ENCODE data around the gene DHX58. TPM values are rescaled to one million over a fixed set of nuclear protein-coding genes. Genes with fewer than 3 reads are reported as not detected.
A peak's percentile ranks its signal among the peaks of the same experiment; 100 is the strongest.

DHX58 gene
- total and polyA plus RNA-seq, 4 donors, result 4.0 to 21.9 (median 12.2) TPM

DNA sequence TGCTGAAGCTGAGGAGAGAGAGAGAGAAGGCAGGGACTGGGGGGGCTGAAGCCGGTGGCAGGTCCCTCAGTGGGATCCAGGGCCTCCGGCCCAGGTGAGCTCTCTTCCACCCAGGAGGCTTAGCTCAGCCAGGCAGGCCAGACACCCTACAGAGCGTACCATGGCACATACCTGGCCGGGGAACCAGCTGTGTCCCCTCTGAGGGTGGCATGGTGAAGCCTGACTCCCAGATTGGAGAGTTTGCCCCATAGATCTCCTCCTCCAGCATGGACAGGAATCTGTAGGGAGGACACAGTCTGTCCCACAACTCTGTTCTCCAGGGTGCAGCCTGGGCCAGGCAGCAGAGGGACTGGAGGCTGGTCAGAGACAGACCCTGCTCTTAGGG, 5.6 kb upstream of the DHX58 start:
- no peaks in the 10 kb centered on the region for H3K27me3 ChIP-seq (ENCODE audit: control insufficient read depth in 4 of 4, insufficient read depth in 4 of 4, low read length in 3 of 4)
- TF ChIP-seq FOXA2 (IDR thresholded peaks at IDR 0.05) (no peak), RXRA (IDR thresholded peaks at IDR 0.05) (no peak), ATF3 (IDR thresholded peaks at IDR 0.05) (no peak), NR2F2 (IDR thresholded peaks at IDR 0.05) (no peak), JUND (IDR thresholded peaks at IDR 0.05) (no peak), GABPA (IDR thresholded peaks at IDR 0.05 in 1 of 2, conservative IDR thresholded peaks at IDR 0.05 in 1 of 2) (no peak), HNF4A (conservative IDR thresholded peaks at IDR 0.05) (no peak), TAF1 (conservative IDR thresholded peaks at IDR 0.05) (no peak), HNF4G (IDR thresholded peaks at IDR 0.05) (no peak), FOXA1 (IDR thresholded peaks at IDR 0.05) (no peak), RAD21 (IDR thresholded peaks at IDR 0.05) (no peak)
- TF ChIP-seq, protein P1, sequence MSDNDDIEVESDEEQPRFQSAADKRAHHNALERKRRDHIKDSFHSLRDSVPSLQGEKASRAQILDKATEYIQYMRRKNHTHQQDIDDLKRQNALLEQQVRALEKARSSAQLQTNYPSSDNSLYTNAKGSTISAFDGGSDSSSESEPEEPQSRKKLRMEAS (IDR thresholded peaks at IDR 0.05), result no peak
- TF ChIP-seq, protein P2, sequence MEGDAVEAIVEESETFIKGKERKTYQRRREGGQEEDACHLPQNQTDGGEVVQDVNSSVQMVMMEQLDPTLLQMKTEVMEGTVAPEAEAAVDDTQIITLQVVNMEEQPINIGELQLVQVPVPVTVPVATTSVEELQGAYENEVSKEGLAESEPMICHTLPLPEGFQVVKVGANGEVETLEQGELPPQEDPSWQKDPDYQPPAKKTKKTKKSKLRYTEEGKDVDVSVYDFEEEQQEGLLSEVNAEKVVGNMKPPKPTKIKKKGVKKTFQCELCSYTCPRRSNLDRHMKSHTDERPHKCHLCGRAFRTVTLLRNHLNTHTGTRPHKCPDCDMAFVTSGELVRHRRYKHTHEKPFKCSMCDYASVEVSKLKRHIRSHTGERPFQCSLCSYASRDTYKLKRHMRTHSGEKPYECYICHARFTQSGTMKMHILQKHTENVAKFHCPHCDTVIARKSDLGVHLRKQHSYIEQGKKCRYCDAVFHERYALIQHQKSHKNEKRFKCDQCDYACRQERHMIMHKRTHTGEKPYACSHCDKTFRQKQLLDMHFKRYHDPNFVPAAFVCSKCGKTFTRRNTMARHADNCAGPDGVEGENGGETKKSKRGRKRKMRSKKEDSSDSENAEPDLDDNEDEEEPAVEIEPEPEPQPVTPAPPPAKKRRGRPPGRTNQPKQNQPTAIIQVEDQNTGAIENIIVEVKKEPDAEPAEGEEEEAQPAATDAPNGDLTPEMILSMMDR (IDR thresholded peaks at IDR 0.05; ENCODE audit: low read depth, low read length, missing input control), result no peak
- 94% methylated on average over 4 of the region's 4 CpGs for WGBS
- DNase-seq (ENCODE audit: low spot score), result no peak
- no peak overlapping the region for H3K9ac ChIP-seq (ENCODE audit: low read depth in 1 of 2, low read length in 2 of 2)
- H3K9me3 ChIP-seq (ENCODE audit: control insufficient read depth in 4 of 4, low read length in 3 of 4), result no peaks in the 10 kb centered on the region
- H3K36me3 ChIP-seq (ENCODE audit: control insufficient read depth in 4 of 4, insufficient read depth in 3 of 4, low read depth in 1 of 4, low read length in 3 of 4), result peaks cover 0 to 13% (median 7%) of the 10 kb centered on the region in 4 donors
- H3K4me1 ChIP-seq (ENCODE audit: control insufficient read depth in 4 of 4, insufficient read depth in 4 of 4, low read length in 3 of 4), result peaks cover 8 to 32% (median 22%) of the 10 kb centered on the region in 4 donors
- H3K4me3 ChIP-seq (ENCODE audit: low read depth in 1 of 3, low read length in 3 of 3), result no peak overlapping the region
- no peak overlapping the region for H3K27ac ChIP-seq (ENCODE audit: low read depth in 1 of 2, low read length in 2 of 2)

DNA sequence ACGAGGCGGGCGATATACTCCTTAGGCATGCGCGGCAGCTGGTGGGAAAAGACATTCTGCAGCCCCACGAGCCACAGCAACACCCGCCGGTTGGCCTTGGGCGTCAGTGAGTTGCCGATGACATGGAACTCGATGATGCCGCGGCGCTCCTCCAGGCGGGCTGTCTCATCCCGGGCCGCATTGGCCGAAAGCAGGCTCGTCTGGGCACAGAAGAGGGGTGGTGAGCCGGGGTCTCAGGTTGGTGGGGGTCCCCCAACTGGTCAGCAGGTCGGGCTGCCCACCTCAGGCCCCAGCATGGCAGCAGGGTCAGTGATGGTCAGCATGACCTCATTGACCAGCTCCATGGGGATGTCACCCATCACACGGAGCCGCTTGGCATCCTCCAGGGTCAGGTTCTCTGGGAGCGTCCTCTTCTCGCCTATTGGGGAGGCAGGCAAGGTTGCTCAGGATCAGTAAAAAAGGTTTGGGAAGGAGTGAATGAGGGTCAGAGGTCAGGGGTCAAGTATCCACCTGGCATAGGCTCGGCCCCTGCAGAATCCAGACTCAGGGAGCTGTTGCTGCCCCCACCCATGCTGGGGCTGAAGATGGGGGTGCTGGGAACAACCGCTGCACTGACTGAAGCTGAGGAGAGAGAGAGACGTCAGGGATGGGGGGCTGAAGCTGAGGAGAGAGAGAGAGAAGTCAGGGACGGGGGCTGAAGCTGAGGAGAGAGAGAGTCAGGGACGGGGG, 5.0 kb upstream of the DHX58 start:
- Histone ChIP-seq H3K9ac (ENCODE audit: low read depth in 1 of 2, low read length in 2 of 2) (no peak overlapping the region), H3K27ac (ENCODE audit: low read depth in 1 of 2, low read length in 2 of 2) (no peak overlapping the region), H3K36me3 (ENCODE audit: control insufficient read depth in 4 of 4, insufficient read depth in 3 of 4, low read depth in 1 of 4, low read length in 3 of 4) (peaks cover 0 to 13% (median 7%) of the 10 kb centered on the region in 4 donors), H3K4me3 (ENCODE audit: low read depth in 1 of 3, low read length in 3 of 3) (no peak overlapping the region), H3K27me3 (ENCODE audit: control insufficient read depth in 4 of 4, insufficient read depth in 4 of 4, low read length in 3 of 4) (no peaks in the 10 kb centered on the region), H3K4me1 (ENCODE audit: control insufficient read depth in 4 of 4, insufficient read depth in 4 of 4, low read length in 3 of 4) (peaks cover 9 to 32% (median 25%) of the 10 kb centered on the region in 4 donors), H3K9me3 (ENCODE audit: control insufficient read depth in 4 of 4, low read length in 3 of 4) (no peaks in the 10 kb centered on the region)
- TF ChIP-seq YY1 (IDR thresholded peaks at IDR 0.05) (no peak), JUND (IDR thresholded peaks at IDR 0.05) (no peak), GABPA (IDR thresholded peaks at IDR 0.05 in 1 of 2, conservative IDR thresholded peaks at IDR 0.05 in 1 of 2) (no peak)
- WGBS, result 90% methylated on average over 30 of the region's 30 CpGs
- DNase-seq (ENCODE audit: low spot score), result no peak

GRCh38 chr17:42116705-42117396, 4.3 kb upstream of the DHX58 start:
- Histone ChIP-seq H3K4me1 (ENCODE audit: control insufficient read depth in 4 of 4, insufficient read depth in 4 of 4, low read length in 3 of 4) (peaks cover 7 to 30% (median 22%) of the 10 kb centered on the region in 4 donors), H3K9ac (ENCODE audit: low read depth in 1 of 2, low read length in 2 of 2) (no peak overlapping the region), H3K36me3 (ENCODE audit: control insufficient read depth in 4 of 4, insufficient read depth in 3 of 4, low read depth in 1 of 4, low read length in 3 of 4) (peaks cover 0 to 13% (median 7%) of the 10 kb centered on the region in 4 donors), H3K4me3 (ENCODE audit: low read depth in 1 of 3, low read length in 3 of 3) (no peak overlapping the region), H3K27me3 (ENCODE audit: control insufficient read depth in 4 of 4, insufficient read depth in 4 of 4, low read length in 3 of 4) (no peaks in the 10 kb centered on the region), H3K9me3 (ENCODE audit: control insufficient read depth in 4 of 4, low read length in 3 of 4) (no peaks in the 10 kb centered on the region), H3K27ac (ENCODE audit: low read depth in 1 of 2, low read length in 2 of 2) (no peak overlapping the region)
- peak; percentile 78 for DNase-seq (ENCODE audit: low spot score)
- WGBS, result 33% methylated on average over 18 of the region's 18 CpGs
- TF ChIP-seq GABPA (IDR thresholded peaks at IDR 0.05 in 1 of 2, conservative IDR thresholded peaks at IDR 0.05 in 1 of 2), result no peak
- no peak for TF ChIP-seq NR2F2 (IDR thresholded peaks at IDR 0.05)
- TF ChIP-seq EGR1 (IDR thresholded peaks at IDR 0.05; ENCODE audit: low read depth in 2 of 2), result no peak
- no peak for TF ChIP-seq RXRA (IDR thresholded peaks at IDR 0.05)
- TF ChIP-seq, protein P3, sequence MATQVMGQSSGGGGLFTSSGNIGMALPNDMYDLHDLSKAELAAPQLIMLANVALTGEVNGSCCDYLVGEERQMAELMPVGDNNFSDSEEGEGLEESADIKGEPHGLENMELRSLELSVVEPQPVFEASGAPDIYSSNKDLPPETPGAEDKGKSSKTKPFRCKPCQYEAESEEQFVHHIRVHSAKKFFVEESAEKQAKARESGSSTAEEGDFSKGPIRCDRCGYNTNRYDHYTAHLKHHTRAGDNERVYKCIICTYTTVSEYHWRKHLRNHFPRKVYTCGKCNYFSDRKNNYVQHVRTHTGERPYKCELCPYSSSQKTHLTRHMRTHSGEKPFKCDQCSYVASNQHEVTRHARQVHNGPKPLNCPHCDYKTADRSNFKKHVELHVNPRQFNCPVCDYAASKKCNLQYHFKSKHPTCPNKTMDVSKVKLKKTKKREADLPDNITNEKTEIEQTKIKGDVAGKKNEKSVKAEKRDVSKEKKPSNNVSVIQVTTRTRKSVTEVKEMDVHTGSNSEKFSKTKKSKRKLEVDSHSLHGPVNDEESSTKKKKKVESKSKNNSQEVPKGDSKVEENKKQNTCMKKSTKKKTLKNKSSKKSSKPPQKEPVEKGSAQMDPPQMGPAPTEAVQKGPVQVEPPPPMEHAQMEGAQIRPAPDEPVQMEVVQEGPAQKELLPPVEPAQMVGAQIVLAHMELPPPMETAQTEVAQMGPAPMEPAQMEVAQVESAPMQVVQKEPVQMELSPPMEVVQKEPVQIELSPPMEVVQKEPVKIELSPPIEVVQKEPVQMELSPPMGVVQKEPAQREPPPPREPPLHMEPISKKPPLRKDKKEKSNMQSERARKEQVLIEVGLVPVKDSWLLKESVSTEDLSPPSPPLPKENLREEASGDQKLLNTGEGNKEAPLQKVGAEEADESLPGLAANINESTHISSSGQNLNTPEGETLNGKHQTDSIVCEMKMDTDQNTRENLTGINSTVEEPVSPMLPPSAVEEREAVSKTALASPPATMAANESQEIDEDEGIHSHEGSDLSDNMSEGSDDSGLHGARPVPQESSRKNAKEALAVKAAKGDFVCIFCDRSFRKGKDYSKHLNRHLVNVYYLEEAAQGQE (IDR thresholded peaks at IDR 0.05), result no peak
- peak; percentile 18 for TF ChIP-seq FOXA1 (IDR thresholded peaks at IDR 0.05)
- TF ChIP-seq, protein P2 (IDR thresholded peaks at IDR 0.05; ENCODE audit: low read depth, low read length, missing input control), result peak; percentile 93
- no peak for TF ChIP-seq YY1 (IDR thresholded peaks at IDR 0.05)
- no peak for TF ChIP-seq HNF4G (IDR thresholded peaks at IDR 0.05)
- peak; percentile 9 for TF ChIP-seq SP1 (IDR thresholded peaks at IDR 0.05)
- TF ChIP-seq FOXA2 (IDR thresholded peaks at IDR 0.05), result peak; percentile 49
- TF ChIP-seq RAD21 (IDR thresholded peaks at IDR 0.05), result peak; percentile 89 to 93
